H1 (cell line): ENCODE measurements around the gene TUBAL3. TPM values are rescaled to one million over a fixed set of nuclear protein-coding genes. Genes with fewer than 3 reads are reported as not detected.
A peak's percentile ranks its signal among the peaks of the same experiment; 100 is the strongest.

ENCODE experiments used
- CTCF ChIA-PET: fragments of 300-600 bp; sonication (Branson Sonifier 250); formaldehyde crosslinking; loops from one replicate; lab custom pipeline; 2021; ENCODE audit not compliant: partially characterized antibody; lab: Charles Lee
- POLR2A ChIA-PET: fragments of 300-600 bp; sonication (Branson Sonifier 250); formaldehyde crosslinking; loops from one replicate; lab custom pipeline; 2021; ENCODE audit warnings: inconsistent platforms; ENCODE audit not compliant: partially characterized antibody; lab: Charles Lee
- DNase-seq, 2 experiments: peaks; one replicate each; pipeline versions ENCODE4 v3.0.0 to v3.0.0-alpha.2; 2010 to 2022; ENCODE audit warnings: low spot score in 2 of 2, low read depth in 1 of 2, mixed read lengths in 1 of 2
- FAIRE-seq: peaks from 2 replicates; lab custom pipeline; 2011; peaks lifted over from hg19 to GRCh38; lab: Jason Lieb, UNC
- H2AFZ ChIP-seq: 2 replicates; pipeline ENCODE4 v1.8.1; 2012; ENCODE audit warnings: low read length, inconsistent platforms
- H2AK5ac ChIP-seq: 2 replicates; pipeline ENCODE4 v1.6.1; 2013; ENCODE audit warnings: low read depth, low read length
- H2BK120ac ChIP-seq: replicated peaks from 2 replicates; pipeline ENCODE3; 2013; ENCODE audit warnings: low read depth, low read length, inconsistent platforms
- H2BK12ac ChIP-seq: 2 replicates; pipeline ENCODE4 v1.6.1; 2013; ENCODE audit warnings: low read depth, low read length
- H2BK15ac ChIP-seq: 2 replicates; pipeline ENCODE4 v1.6.1; 2013; ENCODE audit warnings: low read length
- H2BK20ac ChIP-seq: 2 replicates; pipeline ENCODE4 v1.6.1; 2013; ENCODE audit warnings: low read length
- H2BK5ac ChIP-seq: 2 replicates; pipeline ENCODE4 v1.6.1; 2013; ENCODE audit warnings: low read depth, low read length
- H3K14ac ChIP-seq: 2 replicates; pipeline ENCODE4 v1.6.1; 2013; ENCODE audit warnings: inconsistent platforms; ENCODE audit not compliant: insufficient read length
- H3K18ac ChIP-seq: 2 replicates; pipeline ENCODE4 v1.6.1; 2013; ENCODE audit warnings: low read length; ENCODE audit errors: extremely low read depth
- H3K23ac ChIP-seq: 2 replicates; pipeline ENCODE4 v1.6.1; 2013; ENCODE audit warnings: inconsistent platforms; ENCODE audit not compliant: insufficient read length
- H3K23me2 ChIP-seq: 2 replicates; pipeline ENCODE4 v1.6.1; 2013; ENCODE audit warnings: low read depth, low read length
- H3K27ac ChIP-seq: 2 replicates; pipeline ENCODE4 v1.6.1; 2011; ENCODE audit warnings: low read depth, low read length, inconsistent platforms
- H3K27me3 ChIP-seq, 4 experiments: replicated peaks in 1 of 4; 1 replicate in 1 of 4; 2 replicates in 3 of 4; pipeline versions ENCODE4 v1.6.1 to v1.8.1; 2011 to 2013; ENCODE audit warnings: low read length in 3 of 4, mild to moderate bottlenecking in 3 of 4, inconsistent platforms in 2 of 4, mixed read lengths in 2 of 4, moderate library complexity in 1 of 4; ENCODE audit not compliant: control insufficient read depth in 3 of 4, insufficient read depth in 3 of 4; ENCODE audit errors: extremely low read depth in 1 of 4
- H3K36me3 ChIP-seq, 4 experiments: 2 replicates each; pipeline versions ENCODE4 v1.6.1 to v1.8.1; 2011 to 2013; ENCODE audit warnings: mild to moderate bottlenecking in 4 of 4, low read length in 3 of 4, moderate library complexity in 2 of 4, control low read depth in 1 of 4, inconsistent platforms in 1 of 4; ENCODE audit not compliant: insufficient read depth in 4 of 4, control insufficient read depth in 2 of 4
- H3K4ac ChIP-seq: replicated peaks from 2 replicates; pipeline ENCODE3; 2013; ENCODE audit warnings: low read length, low read depth, mixed read lengths, inconsistent platforms; ENCODE audit not compliant: insufficient read length
- H3K4me1 ChIP-seq, 4 experiments: replicated peaks in 1 of 4; 1 replicate in 1 of 4; 2 replicates in 3 of 4; pipeline versions ENCODE4 v1.6.1 to v1.8.1; 2011 to 2013; ENCODE audit warnings: low read length in 3 of 4, inconsistent platforms in 2 of 4, mixed read lengths in 1 of 4; ENCODE audit not compliant: insufficient read depth in 4 of 4, control insufficient read depth in 3 of 4
- H3K4me2 ChIP-seq, 2 experiments: 2 replicates each; pipeline versions ENCODE4 v1.6.1 to v1.8.1; 2011 to 2013; ENCODE audit warnings: low read depth in 2 of 2, low read length in 2 of 2, control low read depth in 1 of 2, inconsistent platforms in 1 of 2, mild to moderate bottlenecking in 1 of 2; ENCODE audit not compliant: insufficient read depth in 1 of 2
- H3K4me3 ChIP-seq, 4 experiments: fragments of 200-600, 300-600 bp in 1 of 4; sonication (generic), shearing (Covaris generic), sonication (Bioruptor Twin) in 1 of 4; 2 replicates each; pipeline versions ENCODE4 v1.5.1 to v1.8.1; 2011 to 2016; ENCODE audit warnings: low read length in 4 of 4, low read depth in 3 of 4, control low read depth in 2 of 4, inconsistent platforms in 2 of 4, mild to moderate bottlenecking in 2 of 4, mixed read lengths in 1 of 4, moderate library complexity in 1 of 4; ENCODE audit not compliant: insufficient read depth in 2 of 4; ENCODE audit errors: extremely low read depth in 1 of 4
- H3K56ac ChIP-seq: replicated peaks from 2 replicates; pipeline ENCODE3; 2013; ENCODE audit warnings: low read depth, mild to moderate bottlenecking, mixed read lengths, low read length, inconsistent platforms; ENCODE audit not compliant: insufficient read length
- H3K79me1 ChIP-seq: 2 replicates; pipeline ENCODE4 v1.6.1; 2013; ENCODE audit warnings: low read depth, low read length, control low read depth
- H3K79me2 ChIP-seq, 2 experiments: 2 replicates each; pipeline versions ENCODE4 v1.6.1 to v1.8.1; 2012 to 2013; ENCODE audit warnings: low read length in 2 of 2, mild to moderate bottlenecking in 2 of 2, inconsistent platforms in 1 of 2; ENCODE audit not compliant: insufficient read depth in 2 of 2, control insufficient read depth in 1 of 2
- H3K9ac ChIP-seq, 4 experiments: replicated peaks in 1 of 4; 1 replicate in 1 of 4; 2 replicates in 3 of 4; pipeline versions ENCODE4 v1.6.1 to v1.8.1; 2011 to 2013; ENCODE audit warnings: low read depth in 3 of 4, low read length in 3 of 4, control low read depth in 2 of 4, mild to moderate bottlenecking in 2 of 4, moderate library complexity in 2 of 4, inconsistent platforms in 1 of 4; ENCODE audit errors: extremely low read depth in 1 of 4
- H3K9me3 ChIP-seq, 2 experiments: 2 replicates each; pipeline versions ENCODE4 v1.6.1 to v1.8.1; 2012 to 2013; ENCODE audit warnings: mild to moderate bottlenecking in 2 of 2, moderate library complexity in 2 of 2, control low read depth in 1 of 2, inconsistent platforms in 1 of 2, low read depth in 1 of 2, low read length in 1 of 2, mixed read lengths in 1 of 2; ENCODE audit not compliant: insufficient read depth in 2 of 2
- H4K20me1 ChIP-seq, 2 experiments: replicated peaks in 1 of 2; 2 replicates each; pipeline versions ENCODE3 to v1.8.1; 2011 to 2013; ENCODE audit warnings: inconsistent platforms in 2 of 2, low read length in 2 of 2, mild to moderate bottlenecking in 1 of 2; ENCODE audit not compliant: insufficient read depth in 2 of 2, control insufficient read depth in 1 of 2
- H4K5ac ChIP-seq: 2 replicates; pipeline ENCODE4 v1.6.1; 2013; ENCODE audit warnings: low read length, low read depth, mixed read lengths, inconsistent platforms; ENCODE audit not compliant: insufficient read length
- H4K8ac ChIP-seq: 2 replicates; pipeline ENCODE4 v1.8.0; 2013; ENCODE audit warnings: mild to moderate bottlenecking, moderate library complexity, low read length, inconsistent platforms; ENCODE audit not compliant: insufficient read depth; ENCODE audit errors: extremely low read depth
- H4K91ac ChIP-seq: replicated peaks from 2 replicates; pipeline ENCODE3; 2013; ENCODE audit warnings: low read length, mixed read lengths, inconsistent platforms; ENCODE audit not compliant: insufficient read length
- BACH1 ChIP-seq: IDR thresholded peaks from 2 replicates; pipeline ENCODE4 v1.6.1; 2012; ENCODE audit warnings: low read length, improper control_type of control experiment
- CHD1 ChIP-seq: IDR thresholded peaks from 2 replicates; pipeline ENCODE4 v1.6.1; 2012; ENCODE audit warnings: low read depth, low read length, improper control_type of control experiment
- E2F6 ChIP-seq: IDR thresholded peaks from 2 replicates; pipeline ENCODE4 v1.6.1; 2012; ENCODE audit warnings: inconsistent platforms
- EP300 ChIP-seq, 2 experiments: IDR thresholded peaks; 1 replicate in 1 of 2; 2 replicates in 1 of 2; pipeline ENCODE4 v1.6.1; 2011 to 2012; ENCODE audit warnings: low read depth in 2 of 2, low read length in 2 of 2, mild to moderate bottlenecking in 2 of 2, borderline replicate concordance in 1 of 2, inconsistent platforms in 1 of 2, moderate library complexity in 1 of 2
- EZH2 ChIP-seq: fragments of 200-600 bp; sonication (generic); IDR thresholded peaks from 2 replicates; pipeline ENCODE4 v1.7.1; 2012; ENCODE audit warnings: low read depth, mild to moderate bottlenecking, moderate library complexity, low read length, inconsistent platforms; ENCODE audit not compliant: severe bottlenecking
- JUND ChIP-seq: IDR thresholded peaks from 2 replicates; pipeline ENCODE4 v1.6.1; 2011; ENCODE audit warnings: mild to moderate bottlenecking, improper control_type of control experiment, low read length
- MAFK ChIP-seq: IDR thresholded peaks from 2 replicates; pipeline ENCODE4 v1.6.1; 2012; ENCODE audit warnings: low read depth, mild to moderate bottlenecking, improper control_type of control experiment, low read length
- NRF1 ChIP-seq: IDR thresholded peaks from 2 replicates; pipeline ENCODE4 v1.6.1; 2011; ENCODE audit warnings: mild to moderate bottlenecking, low read depth, low read length, improper control_type of control experiment
- POLR2AphosphoS5 ChIP-seq: IDR thresholded peaks from 2 replicates; pipeline ENCODE4 v1.6.1; 2011; ENCODE audit warnings: low read depth, low read length
- POU5F1 ChIP-seq: IDR thresholded peaks from 2 replicates; pipeline ENCODE4 v1.6.1; 2011; ENCODE audit warnings: low read depth, mild to moderate bottlenecking, low read length, moderate library complexity
- SP4 ChIP-seq: IDR thresholded peaks from 2 replicates; pipeline ENCODE4 v1.6.1; 2012; ENCODE audit warnings: low read length, inconsistent platforms
- TAF1 ChIP-seq: IDR thresholded peaks from 2 replicates; pipeline ENCODE4 v1.6.1; 2011; ENCODE audit warnings: mild to moderate bottlenecking, low read depth, low read length
- WGBS, 2 experiments: shearing (Covaris generic) in 1 of 2; methylation state at CpG; one replicate each; pipeline versions ENCODE4 v1.1.6 to v1.1.7; 2013 to 2015; ENCODE audit warnings: low lambda C conversion rate in 2 of 2, mixed read lengths in 2 of 2, inconsistent platforms in 1 of 2, low coverage in 1 of 2, missing lambda C conversion rate in 1 of 2; ENCODE audit not compliant: insufficient replicate concordance in 2 of 2, insufficient coverage in 1 of 2, insufficient read length in 1 of 2; ENCODE audit errors: extremely low coverage in 1 of 2, missing lambda C conversion rate in 1 of 2; 5-methylcytosine and 5-hydroxymethylcytosine counted together
- polyA plus RNA-seq, 7 experiments: library from polyadenylated mRNA; depleted of rRNA in 3 of 7; stranded (reverse) in 5 of 7; unstranded in 2 of 7; fragments of >200 nt in 5 of 7; fragments of 200-250 nt in 2 of 7; gene quantifications; 1 replicate in 5 of 7; 2 replicates in 1 of 7; 4 replicates in 1 of 7; pipeline versions ENCODE4 v1.2.1 to v1.2.3, GENCODE V29; 2011 to 2013; ENCODE audit warnings: missing spikeins in 2 of 7, mixed read lengths in 2 of 7
- total RNA-seq: library from RNA; stranded (reverse); fragmentation: NEBNext Ultra II Directional; extraction: Animal tissue kit (Norgen Biotek cat#: 25700); gene quantifications from 2 replicates; pipeline ENCODE4 v1.2.1, GENCODE V29; 2021

Gene TUBAL3
- total and polyA plus RNA-seq, 2 of the 8 experiments (the other 6 are each of a cell fraction or from before 2014, with no cell fraction given): 0.17 TPM; not detected in 1

DNA sequence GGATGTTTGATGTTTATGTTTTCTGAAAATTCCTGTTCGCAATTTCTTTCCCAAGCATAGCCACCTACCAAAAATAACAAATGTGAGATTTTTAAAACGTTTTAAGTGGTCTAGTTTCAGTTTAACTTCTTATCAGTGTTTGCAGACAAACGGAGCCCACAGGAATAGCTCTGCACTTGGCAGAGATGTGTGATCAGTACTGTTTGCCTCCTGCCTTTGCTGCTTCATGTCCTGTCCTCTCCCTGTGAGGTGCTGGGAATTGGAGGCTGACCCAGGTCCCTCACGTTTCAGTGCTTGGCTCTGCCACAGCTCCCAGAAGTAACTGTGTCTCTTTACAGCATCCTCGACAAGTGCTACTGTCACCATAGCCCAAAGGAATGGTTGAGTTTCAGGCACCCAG lies 38.7 kb downstream of the TUBAL3 start:
- Histone ChIP-seq H3K9me3 (peaks cover 2 to 9% of the 10 kb centered on the region in 2 experiments; a peak in 3 of 4 replicates), H2AFZ (peak overlapping the region; percentile 56), H3K23me2 (peaks cover 13% of the 10 kb centered on the region), H4K20me1 (peaks cover 0 to 2% of the 10 kb centered on the region in 2 experiments), H3K79me2 (no peaks in the 10 kb centered on the region), H2BK15ac (no peak overlapping the region), H3K4ac (no peak overlapping the region), H3K23ac (no peak overlapping the region), H3K4me3 (no peak overlapping the region), H2BK20ac (no peak overlapping the region), H4K8ac (no peak overlapping the region), H3K9ac (no peak overlapping the region), H4K5ac (no peak overlapping the region), H2BK12ac (no peak overlapping the region), H3K14ac (no peak overlapping the region), H2BK120ac (no peak overlapping the region), H3K27me3 (no peaks in the 10 kb centered on the region; a peak in 1 of 7 replicates), H3K4me2 (no peak overlapping the region), H2BK5ac (no peak overlapping the region), H4K91ac (no peak overlapping the region), H3K79me1 (no peaks in the 10 kb centered on the region), H3K36me3 (no peaks in the 10 kb centered on the region; a peak in 1 of 8 replicates), H2AK5ac (no peak overlapping the region), H3K18ac (no peak overlapping the region), H3K4me1 (no peaks in the 10 kb centered on the region), H3K27ac (no peak overlapping the region), H3K56ac (no peak overlapping the region)
- WGBS, 2 experiments: 71% methylated on average over 5 of the region's 5 CpGs; no CpG with 5 or more reads in 1 of the 2 experiments
- DNase-seq (peak in 1 of 2 experiments; percentile 28), FAIRE-seq (no peak)
- POLR2A ChIA-PET: no interaction called here
- CTCF ChIA-PET: no interaction called here
- TF ChIP-seq E2F6: no peak
- TF ChIP-seq MAFK: no peak
- TF ChIP-seq SP4: no peak
- TF ChIP-seq CHD1: no peak
- TF ChIP-seq JUND: no peak
- TF ChIP-seq NRF1: no peak
- no peak for TF ChIP-seq BACH1
- TF ChIP-seq POLR2AphosphoS5: no peak
- no peak for TF ChIP-seq EP300 (IDR thresholded peaks at IDR 0.05; ENCODE audit: borderline replicate concordance in 1 of 2, low read depth in 2 of 2, low read length in 2 of 2)
- TF ChIP-seq POU5F1: no peak
- TF ChIP-seq EZH2: no peak
- no peak for TF ChIP-seq TAF1
